Activated T-cell treated with anti-CD3 and anti-CD28 coated beads, Interleukin-2, amount 50 U/mL, for 72 hours (primary cell): ENCODE data around the gene RYK. TPM values are rescaled to one million over a fixed set of nuclear protein-coding genes. Genes with fewer than 3 reads are reported as not detected.
"Not testable (repeated sequence)": the region's sequence is repeated elsewhere in the genome, so short reads cannot be mapped to it uniquely, and the experiment has no call there.

Experiments used
- ATAC-seq, 2 donors: fragments of 150-1000 bp; cut with Tn5 transposase; replicated peaks in 1 of 2; 2 replicates each; pipeline ENCODE4 v1.10.0; 2021; ENCODE audit warnings: moderate library complexity in 2 of 2, mild to moderate bottlenecking in 1 of 2
- DNase-seq, 2 donors: peaks; one replicate each; pipeline ENCODE4 v3.0.0; 2021 to 2022; ENCODE audit warnings: mixed read lengths in 1 of 2
- H3K27ac Mint-ChIP-seq: one replicate; pipeline ENCODE4 v1.8.0; 2022; ENCODE audit warnings: mild to moderate bottlenecking, moderate library complexity, mixed read lengths
- H3K27me3 Mint-ChIP-seq: one replicate; pipeline ENCODE4 v1.8.0; 2022; ENCODE audit warnings: low read depth, mixed read lengths
- H3K36me3 Mint-ChIP-seq, 2 donors: one replicate each; pipeline ENCODE4 v1.8.0; 2022; ENCODE audit warnings: mixed read lengths in 2 of 2, mild to moderate bottlenecking in 1 of 2; ENCODE audit not compliant: insufficient read depth in 2 of 2
- H3K4me1 Mint-ChIP-seq: one replicate; pipeline ENCODE4 v1.8.0; 2022; ENCODE audit warnings: low read depth, mixed read lengths
- H3K4me3 Mint-ChIP-seq, 2 donors: one replicate each; pipeline ENCODE4 v1.8.0; 2022; ENCODE audit warnings: mild to moderate bottlenecking in 2 of 2, mixed read lengths in 2 of 2, moderate library complexity in 2 of 2
- H3K9me3 Mint-ChIP-seq, 2 donors: one replicate each; pipeline ENCODE4 v1.8.0; 2022; ENCODE audit warnings: mixed read lengths in 2 of 2
- total RNA-seq, 2 donors: library from RNA; stranded (reverse); gene quantifications; one replicate each; pipeline ENCODE4 v1.2.3, GENCODE V29; 2022

Gene RYK
- total RNA-seq, 2 donors from 2014 or later = 18.1 to 23.5 TPM

- no peaks in the 10 kb centered on the region for H3K9me3 Mint-ChIP-seq
- no peaks in the 10 kb centered on the region for H3K27me3 Mint-ChIP-seq
- no peak overlapping the region for H3K4me3 Mint-ChIP-seq
- no peak for DNase-seq
- H3K4me1 Mint-ChIP-seq = peaks cover 69% of the 10 kb centered on the region
- no peak for ATAC-seq
- no peak overlapping the region for H3K27ac Mint-ChIP-seq
- H3K36me3 Mint-ChIP-seq = no peaks in the 10 kb centered on the region
Observed at GRCh38 chr3:134228479-134228878, 22.2 kb downstream of the RYK start.

- Mint-ChIP-seq H3K27ac (no peak overlapping the region), H3K4me3 (no peak overlapping the region), H3K36me3 (no peaks in the 10 kb centered on the region), H3K9me3 (no peaks in the 10 kb centered on the region), H3K4me1 (peaks cover 72% of the 10 kb centered on the region), H3K27me3 (no peaks in the 10 kb centered on the region)
- DNase-seq (no peak), ATAC-seq (no peak)
Observed at GRCh38 chr3:134228035-134228434, 22.6 kb downstream of the RYK start.

GRCh38 chr3:134224796-134225156, 25.9 kb downstream of the RYK start:
- peaks cover 61% of the 10 kb centered on the region for H3K4me1 Mint-ChIP-seq
- H3K4me3 Mint-ChIP-seq, H3K27ac Mint-ChIP-seq, H3K9me3 Mint-ChIP-seq, ATAC-seq, DNase-seq, H3K36me3 Mint-ChIP-seq, H3K27me3 Mint-ChIP-seq: not testable (repeated sequence)

GRCh38 chr3:134222835-134223234, 27.8 kb downstream of the RYK start:
- Mint-ChIP-seq H3K9me3 (no peaks in the 10 kb centered on the region), H3K27ac (no peak overlapping the region), H3K4me1 (peaks cover 55% of the 10 kb centered on the region), H3K36me3 (no peaks in the 10 kb centered on the region), H3K27me3 (no peaks in the 10 kb centered on the region), H3K4me3 (no peak overlapping the region)
- ATAC-seq = no peak
- DNase-seq = no peak

- Mint-ChIP-seq H3K4me3 (no peak overlapping the region), H3K36me3 (no peaks in the 10 kb centered on the region), H3K4me1 (peaks cover 44% of the 10 kb centered on the region), H3K9me3 (no peaks in the 10 kb centered on the region), H3K27me3 (no peaks in the 10 kb centered on the region), H3K27ac (no peak overlapping the region)
- DNase-seq (no peak), ATAC-seq (no peak)
Observed at GRCh38 chr3:134216851-134217250, 33.8 kb downstream of the RYK start.

GRCh38 chr3:134216191-134216764, 34.4 kb downstream of the RYK start:
- H3K9me3 Mint-ChIP-seq = no peaks in the 10 kb centered on the region
- DNase-seq = no peak
- no peak for ATAC-seq
- peaks cover 44% of the 10 kb centered on the region for H3K4me1 Mint-ChIP-seq
- no peaks in the 10 kb centered on the region for H3K27me3 Mint-ChIP-seq
- H3K4me3 Mint-ChIP-seq = no peak overlapping the region
- no peak overlapping the region for H3K27ac Mint-ChIP-seq
- no peaks in the 10 kb centered on the region for H3K36me3 Mint-ChIP-seq

- Mint-ChIP-seq H3K36me3 (peaks cover 0 to 2% of the 10 kb centered on the region in 2 donors), H3K27me3 (no peaks in the 10 kb centered on the region), H3K9me3 (no peaks in the 10 kb centered on the region), H3K27ac (no peak overlapping the region), H3K4me3 (no peak overlapping the region), H3K4me1 (peaks cover 36% of the 10 kb centered on the region)
- ATAC-seq = peak; percentile 31 to 48
- no peak for DNase-seq
Observed at GRCh38 chr3:134214239-134214638, 36.4 kb downstream of the RYK start.

GRCh38 chr3:134212967-134213665, 37.5 kb downstream of the RYK start:
- H3K27ac Mint-ChIP-seq = no peak overlapping the region
- no peak overlapping the region for H3K4me3 Mint-ChIP-seq
- DNase-seq (peak; percentile 79 to 89), ATAC-seq (peak; percentile 88 to 89)
- no peaks in the 10 kb centered on the region for H3K9me3 Mint-ChIP-seq
- peaks cover 26% of the 10 kb centered on the region for H3K4me1 Mint-ChIP-seq
- H3K27me3 Mint-ChIP-seq = no peaks in the 10 kb centered on the region
- H3K36me3 Mint-ChIP-seq = peaks cover 0 to 2% of the 10 kb centered on the region in 2 donors

- no peak overlapping the region for H3K27ac Mint-ChIP-seq
- H3K4me1 Mint-ChIP-seq = peaks cover 25% of the 10 kb centered on the region
- no peaks in the 10 kb centered on the region for H3K27me3 Mint-ChIP-seq
- no peak overlapping the region for H3K4me3 Mint-ChIP-seq
- no peaks in the 10 kb centered on the region for H3K9me3 Mint-ChIP-seq
- DNase-seq (peak in 1 of 2 donors; percentile 21), ATAC-seq (no peak)
- peaks cover 0 to 2% of the 10 kb centered on the region in 2 donors for H3K36me3 Mint-ChIP-seq
Observed at GRCh38 chr3:134211797-134212196, 38.9 kb downstream of the RYK start.

GRCh38 chr3:134205451-134205850, 45.2 kb downstream of the RYK start:
- Mint-ChIP-seq H3K9me3 (no peaks in the 10 kb centered on the region), H3K36me3 (peaks cover 6 to 8% of the 10 kb centered on the region in 2 donors), H3K4me3 (no peak overlapping the region), H3K27me3 (no peaks in the 10 kb centered on the region), H3K27ac (no peak overlapping the region), H3K4me1 (no peaks in the 10 kb centered on the region)
- DNase-seq = no peak
- ATAC-seq = no peak

- no peak for DNase-seq
- Mint-ChIP-seq H3K4me3 (no peak overlapping the region), H3K4me1 (peaks cover 14% of the 10 kb centered on the region), H3K9me3 (no peaks in the 10 kb centered on the region), H3K36me3 (peaks cover 6 to 13% of the 10 kb centered on the region in 2 donors), H3K27me3 (no peaks in the 10 kb centered on the region), H3K27ac (no peak overlapping the region)
- ATAC-seq = no peak
Observed at GRCh38 chr3:134201201-134202130, 49.2 kb downstream of the RYK start.

GRCh38 chr3:134199880-134200279, 50.8 kb downstream of the RYK start:
- not testable (repeated sequence) for H3K4me3 Mint-ChIP-seq, H3K27ac Mint-ChIP-seq, H3K27me3 Mint-ChIP-seq, ATAC-seq, DNase-seq, H3K9me3 Mint-ChIP-seq
- H3K4me1 Mint-ChIP-seq = peaks cover 14% of the 10 kb centered on the region
- peaks cover 6 to 13% of the 10 kb centered on the region in 2 donors for H3K36me3 Mint-ChIP-seq

GRCh38 chr3:134199240-134199639, 51.4 kb downstream of the RYK start:
- H3K9me3 Mint-ChIP-seq = no peaks in the 10 kb centered on the region
- ATAC-seq = no peak
- H3K36me3 Mint-ChIP-seq = peaks cover 4 to 13% of the 10 kb centered on the region in 2 donors
- H3K4me3 Mint-ChIP-seq = no peak overlapping the region
- DNase-seq = no peak
- H3K27ac Mint-ChIP-seq = no peak overlapping the region
- no peaks in the 10 kb centered on the region for H3K27me3 Mint-ChIP-seq
- H3K4me1 Mint-ChIP-seq = peaks cover 14% of the 10 kb centered on the region
